GM18511 (cell line): ENCODE data around the gene JARID2.
A peak's percentile ranks its signal among the peaks of the same experiment; 100 is the strongest.

Experiments used
- ATAC-seq: cut with Tn5 transposase; IDR thresholded peaks from one replicate; pipeline ENCODE4 v1.9.1; 2021; ENCODE audit warnings: mild to moderate bottlenecking, moderate library complexity; ENCODE audit not compliant: unreplicated experiment

Gene JARID2

DNA sequence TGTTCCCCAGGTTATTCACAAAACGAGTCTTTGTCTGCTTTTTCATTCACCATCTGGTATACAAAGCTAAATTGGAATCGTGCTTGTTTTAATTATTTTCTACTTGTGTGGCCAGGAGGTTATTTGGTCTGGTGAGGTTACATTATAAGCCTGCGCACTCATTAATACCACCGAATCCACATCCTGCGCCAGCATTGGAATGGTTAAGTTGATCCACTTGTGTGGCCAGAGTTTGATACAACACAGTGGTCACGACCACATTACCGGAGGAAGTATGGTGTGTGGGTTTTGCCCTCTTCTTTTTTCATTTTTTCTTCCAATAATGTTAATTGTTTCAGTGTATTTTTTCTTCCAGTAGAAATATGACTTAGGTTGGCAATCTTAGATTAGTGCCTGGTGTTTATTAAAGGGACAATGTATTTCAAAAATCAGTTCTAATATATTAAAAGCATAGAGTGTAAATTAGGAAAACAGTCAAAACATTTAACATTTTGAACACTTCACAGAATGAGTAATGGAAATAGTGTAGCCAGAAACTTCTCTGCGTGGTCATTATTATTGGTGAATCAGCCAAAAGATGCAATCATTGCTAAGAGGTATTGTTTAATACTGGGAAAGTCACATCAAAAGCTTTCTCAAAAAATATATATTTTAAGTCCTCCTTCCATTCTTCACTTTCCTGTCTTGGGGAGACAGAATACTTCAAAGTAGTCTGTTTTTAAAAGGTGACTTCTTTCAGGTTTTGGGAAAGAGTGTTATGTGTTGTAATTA is 84.5 kb downstream of the JARID2 start:
- no peak for ATAC-seq

GRCh38 chr6:15331143-15331542 is 85.3 kb downstream of the JARID2 start:
- no peak for ATAC-seq

DNA sequence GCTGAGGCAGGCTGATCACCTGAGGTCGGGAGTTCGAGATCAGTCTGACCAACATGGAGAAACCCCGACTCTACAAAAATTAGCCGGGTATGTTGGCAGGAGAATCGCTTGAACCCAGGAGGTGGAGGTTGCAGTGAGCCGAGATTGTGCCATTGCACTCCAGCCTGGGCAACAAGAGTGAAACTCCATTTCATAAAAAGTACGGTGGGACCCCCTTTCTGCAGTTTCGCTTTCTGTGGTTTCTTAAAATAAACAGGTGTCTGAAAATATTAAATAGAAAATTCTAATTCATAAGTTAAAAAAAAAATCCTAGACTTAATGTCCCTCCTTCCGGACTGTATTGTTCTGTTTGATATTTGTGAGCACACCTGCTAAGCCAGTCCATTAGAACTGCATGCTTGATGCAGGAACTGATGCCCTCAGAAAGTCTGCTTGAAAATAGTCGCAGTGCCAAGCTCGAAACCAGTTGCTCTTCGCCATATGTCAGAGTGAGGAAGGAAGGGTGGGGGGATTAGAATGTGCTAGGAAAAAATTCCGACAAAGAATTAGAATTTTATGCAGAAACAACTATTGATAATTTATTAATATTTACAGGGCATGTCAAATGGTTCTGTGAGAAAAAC is 85.9 kb downstream of the JARID2 start:
- ATAC-seq, result no peak

DNA sequence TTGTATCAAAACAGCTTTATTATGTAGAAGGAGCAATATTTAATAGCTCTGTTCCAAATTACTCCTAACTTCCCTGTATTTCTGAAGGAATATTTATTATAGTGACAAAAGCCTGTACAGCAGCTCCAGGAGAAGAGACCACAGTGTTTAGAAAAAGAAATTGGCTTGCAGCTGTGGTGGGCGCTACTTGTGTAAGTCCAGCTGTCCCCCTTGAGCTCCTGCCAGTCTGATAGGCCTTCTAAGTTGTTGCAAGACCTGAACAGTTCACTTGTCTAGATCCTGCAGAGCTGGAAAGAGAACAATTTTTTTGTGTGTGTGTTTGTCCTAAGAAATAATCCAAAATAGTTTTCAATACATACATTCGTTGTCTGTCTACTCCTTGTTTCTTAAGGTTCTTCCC is 86.6 kb downstream of the JARID2 start:
- no peak for ATAC-seq

DNA sequence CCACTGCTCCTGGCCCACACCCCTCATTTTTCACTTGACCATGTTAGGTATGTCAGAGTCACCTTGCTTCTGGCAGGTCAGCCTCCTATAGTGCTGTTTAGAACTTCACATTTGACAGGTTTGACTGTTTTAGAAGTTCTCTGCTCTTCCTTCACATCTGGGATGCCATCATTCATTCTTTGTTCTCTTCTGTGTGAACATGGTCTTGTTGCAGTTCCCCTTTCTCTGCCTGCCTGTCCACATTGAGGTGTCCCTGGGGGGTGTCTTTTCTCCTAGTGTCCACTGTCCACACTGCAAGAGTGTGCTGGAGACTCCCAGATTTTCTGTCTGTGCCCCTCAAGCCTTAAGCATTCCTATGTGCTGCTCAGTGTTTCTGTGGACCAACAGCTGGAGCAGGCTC is 89.5 kb downstream of the JARID2 start:
- no peak for ATAC-seq

- ATAC-seq, result no peak
Measured at GRCh38 chr6:15335916-15336315, 90.0 kb downstream of the JARID2 start.

DNA sequence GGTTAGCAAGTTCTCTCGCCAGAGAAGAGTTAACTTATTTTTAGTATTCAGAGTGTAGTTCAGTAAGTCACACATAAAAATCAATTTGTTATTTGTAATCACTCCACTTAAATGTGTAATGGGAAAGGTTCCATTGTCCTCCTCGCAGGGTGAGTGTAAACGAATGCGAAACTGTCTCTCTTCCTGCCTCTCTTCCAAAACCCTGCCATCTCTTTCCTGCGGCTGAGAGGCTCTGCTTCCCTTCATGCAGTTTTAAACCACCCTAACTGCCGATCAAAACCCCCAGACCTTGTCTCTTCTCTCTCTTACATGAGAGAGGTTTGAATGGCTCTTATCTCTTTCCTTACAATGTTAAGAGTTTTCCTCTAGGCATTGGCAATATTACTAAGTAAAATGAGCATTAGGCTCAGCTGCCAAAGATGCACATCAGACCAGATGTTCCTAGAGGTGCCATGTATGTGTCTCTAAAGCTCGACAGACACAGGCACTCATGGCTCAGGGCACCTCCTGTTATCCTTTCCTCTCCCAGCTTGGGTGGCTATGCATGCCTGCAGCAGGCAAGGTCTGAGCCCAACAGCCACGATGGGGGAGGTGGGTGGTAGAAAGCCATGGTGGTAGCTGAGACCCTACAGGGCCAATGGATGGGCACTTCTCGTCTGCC is 91.2 kb downstream of the JARID2 start:
- no peak for ATAC-seq

GRCh38 chr6:15337582-15337981 is 91.7 kb downstream of the JARID2 start:
- no peak for ATAC-seq

GRCh38 chr6:15338476-15338875 is 92.6 kb downstream of the JARID2 start:
- ATAC-seq, result no peak

DNA sequence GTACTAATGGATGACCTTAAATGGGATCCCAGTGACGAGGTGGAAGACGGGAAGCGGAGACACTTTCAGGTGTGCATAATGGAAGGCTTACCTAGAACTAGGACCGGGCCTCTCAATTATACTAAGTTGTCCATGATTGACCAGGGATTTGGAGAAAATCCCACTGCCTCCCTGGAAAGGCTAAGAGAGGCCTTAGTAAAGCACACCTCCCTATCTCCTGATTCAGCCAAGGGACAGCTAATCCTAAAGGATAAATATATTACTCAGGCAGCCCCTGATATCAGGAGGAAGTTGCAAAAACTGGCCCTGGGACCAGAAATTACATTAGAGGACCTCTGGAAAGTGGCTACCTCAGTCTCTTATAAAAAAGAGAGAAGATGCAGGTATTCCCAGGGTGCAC is 93.2 kb downstream of the JARID2 start:
- no peak for ATAC-seq

- no peak for ATAC-seq
Measured at GRCh38 chr6:15340105-15340601, 94.3 kb downstream of the JARID2 start.

GRCh38 chr6:15340775-15341174 is 94.9 kb downstream of the JARID2 start:
- peak; percentile 69 for ATAC-seq

DNA sequence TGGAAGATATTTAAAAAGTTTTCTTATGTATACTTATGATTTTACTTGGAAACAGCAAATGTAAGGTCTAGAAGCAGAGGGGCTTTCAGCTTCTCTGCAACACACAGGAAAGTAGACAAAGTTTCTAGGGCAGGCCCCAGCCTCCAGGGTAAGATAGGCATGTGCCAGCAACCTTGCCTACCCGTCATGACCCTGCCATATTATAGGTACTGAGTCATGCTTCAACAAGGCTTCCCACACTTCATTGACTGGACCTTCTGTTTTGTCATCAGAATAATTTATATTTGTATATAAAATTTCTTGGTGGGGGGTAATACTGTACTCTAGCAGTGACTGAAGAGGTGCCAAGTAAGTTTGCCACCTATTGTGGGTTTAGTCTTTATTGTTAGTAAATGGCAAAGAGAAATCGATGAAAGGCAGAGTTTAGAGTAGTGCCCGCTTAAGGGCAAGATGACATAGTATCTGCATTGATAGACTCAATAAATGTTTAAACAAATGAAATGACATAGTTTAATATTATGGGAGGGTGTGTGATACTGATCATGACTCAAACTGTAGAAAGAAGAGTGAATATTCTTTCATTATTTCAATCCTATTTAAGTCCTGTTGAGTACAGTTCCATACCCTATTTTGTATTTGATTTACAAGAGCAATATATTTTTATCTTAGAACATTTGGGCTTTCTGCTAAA is 95.6 kb downstream of the JARID2 start:
- no peak for ATAC-seq

GRCh38 chr6:15342114-15342513 is 96.2 kb downstream of the JARID2 start:
- no peak for ATAC-seq

- no peak for ATAC-seq
Measured at GRCh38 chr6:15343490-15344191, 97.8 kb downstream of the JARID2 start.

- no peak for ATAC-seq
Measured at GRCh38 chr6:15344192-15344519, 98.3 kb downstream of the JARID2 start.

DNA sequence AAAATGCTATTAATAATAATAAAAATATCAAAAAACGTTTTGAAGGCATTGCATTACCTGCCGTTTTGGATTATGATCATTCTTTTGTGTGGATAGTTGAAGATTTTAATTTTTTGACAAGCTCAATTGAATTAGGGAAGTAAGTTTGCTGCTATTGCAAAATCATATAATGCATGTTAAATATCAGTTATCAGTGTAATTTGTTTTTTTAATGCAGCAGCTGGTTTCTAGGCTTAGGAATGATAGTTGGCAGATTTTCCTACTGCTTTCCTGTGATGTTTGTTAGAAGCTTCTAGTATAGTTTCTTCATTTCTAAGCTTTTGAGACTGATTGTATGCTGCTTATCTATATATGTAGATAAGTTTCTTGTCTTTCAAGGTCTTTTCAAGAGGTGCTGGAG is 99.0 kb downstream of the JARID2 start:
- no peak for ATAC-seq

DNA sequence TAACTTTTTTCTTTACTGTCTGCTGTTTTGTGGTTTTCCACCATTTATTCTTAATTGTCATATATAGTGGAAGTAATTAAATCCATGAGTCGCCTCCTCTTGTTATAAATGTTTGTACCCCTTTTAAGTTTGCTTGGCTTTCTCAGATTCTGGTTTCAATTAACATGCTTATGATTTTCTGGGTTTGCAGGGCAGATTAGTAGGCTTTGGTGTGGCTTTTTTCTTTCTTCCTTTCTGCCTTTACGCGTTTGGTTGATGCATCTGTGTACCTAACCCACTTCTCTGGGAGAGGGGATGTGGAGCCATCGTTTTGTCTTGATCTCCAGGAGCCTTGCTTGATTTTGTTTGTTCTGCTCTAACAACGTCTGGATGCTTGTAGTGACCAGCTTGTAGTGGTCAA is 100.4 kb downstream of the JARID2 start:
- no peak for ATAC-seq

- ATAC-seq, result no peak
Measured at GRCh38 chr6:15348528-15348927, 102.7 kb downstream of the JARID2 start.

DNA sequence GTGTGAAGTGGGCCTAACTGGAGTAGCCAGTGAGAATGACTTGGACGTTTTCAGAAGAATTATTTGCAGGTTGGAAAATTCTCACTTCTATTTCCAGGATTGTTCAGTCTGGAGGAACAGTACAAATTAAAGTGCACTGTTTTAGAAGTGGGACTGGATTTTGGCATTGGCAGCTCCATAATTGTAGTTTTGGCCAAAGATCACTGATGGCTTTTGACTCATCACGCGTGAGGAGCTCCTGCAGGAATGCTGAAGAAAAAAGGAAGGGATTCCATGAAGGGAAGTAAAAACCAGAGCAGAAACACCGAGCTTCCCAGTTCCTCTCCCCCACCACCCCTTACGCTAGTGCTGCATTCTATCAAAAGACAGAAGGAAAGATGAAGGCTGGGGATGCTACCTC is 103.5 kb downstream of the JARID2 start:
- ATAC-seq, result no peak
